ENCODE results near the gene WWOX. TPM values are rescaled to one million over a fixed set of nuclear protein-coding genes. Genes with fewer than 3 reads are reported as not detected.

Gene WWOX
- total and polyA plus RNA-seq, 2 of the 8 experiments (the other 6 are each of a cell fraction or from before 2014, with no cell fraction given), result 5.4 to 16.7 TPM

- DNase-seq (ENCODE audit: low read depth in 1 of 2, low spot score in 2 of 2) (no peak), FAIRE-seq (no peak)
- CTCF ChIA-PET (ENCODE audit: partially characterized antibody), result no interaction called here
- Histone ChIP-seq H3K27me3 (replicated peaks in 1 of 4; ENCODE audit: control insufficient read depth in 3 of 4, extremely low read depth in 1 of 4, insufficient read depth in 3 of 4, low read length in 3 of 4) (no peaks in the 10 kb centered on the region), H4K91ac (replicated peaks; ENCODE audit: insufficient read length, low read length) (no peak overlapping the region), H3K4me3 (ENCODE audit: extremely low read depth in 1 of 4, insufficient read depth in 2 of 4, low read depth in 3 of 4, low read length in 4 of 4) (no peak overlapping the region), H3K4ac (replicated peaks; ENCODE audit: insufficient read length, low read depth, low read length) (no peak overlapping the region), H3K4me2 (ENCODE audit: insufficient read depth in 1 of 2, low read depth in 2 of 2, low read length in 2 of 2) (no peak overlapping the region), H3K23ac (ENCODE audit: insufficient read length) (no peak overlapping the region), H4K5ac (ENCODE audit: insufficient read length, low read depth, low read length) (no peak overlapping the region), H2BK12ac (ENCODE audit: low read depth, low read length) (no peak overlapping the region), H3K23me2 (ENCODE audit: low read depth, low read length) (no peaks in the 10 kb centered on the region), H2BK5ac (ENCODE audit: low read depth, low read length) (no peak overlapping the region), H2AFZ (ENCODE audit: low read length) (no peak overlapping the region), H3K79me1 (ENCODE audit: low read depth, low read length) (no peaks in the 10 kb centered on the region), H3K9me3 (ENCODE audit: insufficient read depth in 2 of 2, low read depth in 1 of 2, low read length in 1 of 2) (no peaks in the 10 kb centered on the region), H3K27ac (ENCODE audit: low read depth, low read length) (no peak overlapping the region), H3K4me1 (replicated peaks in 1 of 4; ENCODE audit: control insufficient read depth in 3 of 4, insufficient read depth in 4 of 4, low read length in 3 of 4) (no peaks in the 10 kb centered on the region), H3K14ac (ENCODE audit: insufficient read length) (no peak overlapping the region), H2BK15ac (ENCODE audit: low read length) (no peak overlapping the region), H3K56ac (replicated peaks; ENCODE audit: insufficient read length, low read depth, low read length) (no peak overlapping the region), H3K18ac (ENCODE audit: extremely low read depth, low read length) (no peak overlapping the region), H2BK120ac (replicated peaks; ENCODE audit: low read depth, low read length) (no peak overlapping the region), H4K8ac (ENCODE audit: extremely low read depth, insufficient read depth, low read length) (no peak overlapping the region), H4K20me1 (replicated peaks in 1 of 2; ENCODE audit: control insufficient read depth in 1 of 2, insufficient read depth in 2 of 2, low read length in 2 of 2) (no peaks in the 10 kb centered on the region), H3K79me2 (ENCODE audit: control insufficient read depth in 1 of 2, insufficient read depth in 2 of 2, low read length in 2 of 2) (no peaks in the 10 kb centered on the region), H3K9ac (replicated peaks in 1 of 4; ENCODE audit: extremely low read depth in 1 of 4, low read depth in 3 of 4, low read length in 3 of 4) (no peak overlapping the region), H2BK20ac (ENCODE audit: low read length) (no peak overlapping the region), H3K36me3 (ENCODE audit: control insufficient read depth in 2 of 4, insufficient read depth in 4 of 4, low read length in 3 of 4) (peaks cover 0 to 9% (median 4%) of the 10 kb centered on the region in 4 experiments; a peak in 3 of 8 replicates), H2AK5ac (ENCODE audit: low read depth, low read length) (no peak overlapping the region)
- 88% methylated on average over 2 of the region's 2 CpGs; no CpG with 5 or more reads in 1 of the 2 experiments for WGBS, 2 experiments (ENCODE audit: extremely low coverage in 1 of 2, insufficient coverage in 1 of 2, insufficient read length in 1 of 2, insufficient replicate concordance in 2 of 2, low coverage in 1 of 2, low lambda C conversion rate in 2 of 2, missing lambda C conversion rate in 1 of 2)
- POLR2A ChIA-PET (ENCODE audit: partially characterized antibody), result no interaction called here
- no peak for TF ChIP-seq POLR2A (IDR thresholded peaks at IDR 0.05; ENCODE audit: control extremely low read depth in 1 of 2, low read depth in 2 of 2, low read length in 2 of 2)
- TF ChIP-seq RXRA (IDR thresholded peaks at IDR 0.05; ENCODE audit: insufficient read depth, low read depth, low read length), result no peak
Measured at GRCh38 chr16:78113258-78113657, 13.8 kb downstream of the WWOX start.

All from H1 (cell line).